HepG2 (cell line): Measurements from ENCODE around the gene SELENOV. TPM values are rescaled to one million over a fixed set of nuclear protein-coding genes. Genes with fewer than 3 reads are reported as not detected.

Source experiments
- ERF ChIP-seq: IDR thresholded peaks from 2 replicates; pipeline ENCODE4 v1.6.1; 2018; ENCODE audit warnings: missing biosample characterization, missing genetic modification reagents
- HCFC1 ChIP-seq: fragments of 150-350 bp; IDR thresholded peaks from 2 replicates; pipeline ENCODE4 v1.6.1; 2014; ENCODE audit warnings: low read depth, low read length
- ISL2 ChIP-seq: sonication (generic); formaldehyde crosslinking; IDR thresholded peaks from 2 replicates; pipeline ENCODE4 v1.5.0; 2020; ENCODE audit warnings: missing genetic modification reagents
- STAG1 ChIP-seq: sonication (generic); formaldehyde crosslinking; IDR thresholded peaks from 2 replicates; pipeline ENCODE4 v1.4.0; 2020; ENCODE audit warnings: missing genetic modification reagents
- ZC3H13 ChIP-seq: sonication (generic); formaldehyde crosslinking; IDR thresholded peaks from 2 replicates; pipeline ENCODE4 v1.8.1; 2023; ENCODE audit warnings: mild to moderate bottlenecking, missing genetic modification reagents, moderate library complexity
- ZNF124 ChIP-seq: sonication (generic); formaldehyde crosslinking; IDR thresholded peaks from 2 replicates; pipeline ENCODE4 v1.4.0; 2020; ENCODE audit warnings: missing genetic modification reagents
- ZNF17 ChIP-seq: sonication (generic); formaldehyde crosslinking; IDR thresholded peaks from 2 replicates; pipeline ENCODE4 v1.5.0; 2020; ENCODE audit warnings: mild to moderate bottlenecking, missing genetic modification reagents
- ZNF234 ChIP-seq: sonication (generic); formaldehyde crosslinking; conservative IDR thresholded peaks from 2 replicates; pipeline ENCODE4 v1.5.1; 2020; ENCODE audit warnings: mild to moderate bottlenecking, missing genetic modification reagents
- polyA plus RNA-seq, 8 experiments: library from polyadenylated mRNA; depleted of rRNA in 3 of 8; stranded (reverse) in 7 of 8; unstranded in 1 of 8; fragments of >200 nt; fragmentation: Illumina TruSeq in 4 of 8; extraction: Trizol in 4 of 8; gene quantifications; 2 replicates each; pipeline versions ENCODE4 v1.2.1 to v1.2.3, GENCODE V29; 2011 to 2016; ENCODE audit warnings: low read depth in 4 of 8, missing spikeins in 1 of 8, mixed read lengths in 1 of 8; ENCODE audit not compliant: insufficient read depth in 1 of 8
- total RNA-seq, 5 experiments: library from RNA; depleted of rRNA; stranded (reverse); fragments of >200 nt; fragmentation: Illumina TruSeq; extraction: Trizol; gene quantifications; 2 replicates each; pipeline ENCODE4 v1.2.3, GENCODE V29; 2016; ENCODE audit warnings: low read depth in 1 of 5
- TF ChIP-seq, protein P1 (sequence below), 2 experiments: sonication (generic) in 1 of 2; formaldehyde crosslinking in 1 of 2; IDR thresholded peaks; 2 replicates each; pipeline versions ENCODE4 v1.5.1 to v1.6.1; 2011 to 2020; ENCODE audit warnings: borderline replicate concordance in 1 of 2, low read depth in 1 of 2, low read length in 1 of 2, mild to moderate bottlenecking in 1 of 2, missing genetic modification reagents in 1 of 2, moderate library complexity in 1 of 2
- TF ChIP-seq, protein P2 (sequence below): IDR thresholded peaks from 2 replicates; pipeline ENCODE4 v1.6.1; 2016; ENCODE audit warnings: mild to moderate bottlenecking, missing biosample characterization, missing genetic modification reagents
- TF ChIP-seq, protein P3 (sequence below): sonication (generic); formaldehyde crosslinking; IDR thresholded peaks from 2 replicates; pipeline ENCODE4 v1.5.0; 2020; ENCODE audit warnings: mild to moderate bottlenecking, missing genetic modification reagents
- TF ChIP-seq, protein P4 (sequence below): sonication (generic); formaldehyde crosslinking; IDR thresholded peaks from 2 replicates; pipeline ENCODE4 v1.4.0; 2020; ENCODE audit warnings: missing genetic modification reagents; ENCODE audit errors: not compliant biosample characterization
- TF ChIP-seq, protein P5 (sequence below): sonication (generic); formaldehyde crosslinking; IDR thresholded peaks from 2 replicates; pipeline ENCODE4 v1.9.0; 2021; ENCODE audit warnings: missing genetic modification reagents, borderline replicate concordance

SELENOV gene
- total and polyA plus RNA-seq, 2 of the 13 experiments (the other 11 are each of a cell fraction or from before 2014, with no cell fraction given), result not detected

DNA sequence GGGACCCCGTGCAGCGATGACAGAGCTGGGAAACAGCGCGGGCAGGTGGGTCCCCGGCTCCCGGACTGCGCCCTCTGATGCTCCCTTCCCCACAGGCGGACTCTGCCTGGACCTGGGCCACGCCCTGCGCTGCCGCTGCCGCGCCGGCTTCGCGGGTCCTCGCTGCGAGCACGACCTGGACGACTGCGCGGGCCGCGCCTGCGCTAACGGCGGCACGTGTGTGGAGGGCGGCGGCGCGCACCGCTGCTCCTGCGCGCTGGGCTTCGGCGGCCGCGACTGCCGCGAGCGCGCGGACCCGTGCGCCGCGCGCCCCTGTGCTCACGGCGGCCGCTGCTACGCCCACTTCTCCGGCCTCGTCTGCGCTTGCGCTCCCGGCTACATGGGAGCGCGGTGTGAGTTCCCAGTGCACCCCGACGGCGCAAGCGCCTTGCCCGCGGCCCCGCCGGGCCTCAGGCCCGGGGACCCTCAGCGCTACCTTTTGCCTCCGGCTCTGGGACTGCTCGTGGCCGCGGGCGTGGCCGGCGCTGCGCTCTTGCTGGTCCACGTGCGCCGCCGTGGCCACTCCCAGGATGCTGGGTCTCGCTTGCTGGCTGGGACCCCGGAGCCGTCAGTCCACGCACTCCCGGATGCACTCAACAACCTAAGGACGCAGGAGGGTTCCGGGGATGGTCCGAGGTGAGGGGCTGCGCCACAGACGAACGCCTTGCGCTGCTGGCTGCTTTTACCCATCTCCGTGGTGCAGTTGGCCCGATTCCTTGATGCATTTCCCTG lies 7.8 kb upstream of the SELENOV start (continued):
- TF ChIP-seq, protein P1, sequence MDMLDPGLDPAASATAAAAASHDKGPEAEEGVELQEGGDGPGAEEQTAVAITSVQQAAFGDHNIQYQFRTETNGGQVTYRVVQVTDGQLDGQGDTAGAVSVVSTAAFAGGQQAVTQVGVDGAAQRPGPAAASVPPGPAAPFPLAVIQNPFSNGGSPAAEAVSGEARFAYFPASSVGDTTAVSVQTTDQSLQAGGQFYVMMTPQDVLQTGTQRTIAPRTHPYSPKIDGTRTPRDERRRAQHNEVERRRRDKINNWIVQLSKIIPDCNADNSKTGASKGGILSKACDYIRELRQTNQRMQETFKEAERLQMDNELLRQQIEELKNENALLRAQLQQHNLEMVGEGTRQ (IDR thresholded peaks at IDR 0.05; ENCODE audit: low read depth, low read length), result 0 out of 2 replicates have a peak, but pooled peaks have one; percentile 14
- TF ChIP-seq, protein P1 (CRISPR knock-in tag; IDR thresholded peaks at IDR 0.05; ENCODE audit: borderline replicate concordance), result no peak
- TF ChIP-seq ERF (CRISPR knock-in tag) (peak; percentile 86), ISL2 (peak; percentile 66), ZC3H13 (CRISPR knock-in tag) (peak; percentile 92), ZNF124 (CRISPR knock-in tag) (no peak; the same call in 1 of the 2 replicates), STAG1 (CRISPR knock-in tag) (peak; percentile 5; the same call in 1 of the 2 replicates), HCFC1 (no peak), ZNF17 (CRISPR knock-in tag) (no peak), ZNF234 (CRISPR knock-in tag) (peak; percentile 89)
- TF ChIP-seq, protein P2, sequence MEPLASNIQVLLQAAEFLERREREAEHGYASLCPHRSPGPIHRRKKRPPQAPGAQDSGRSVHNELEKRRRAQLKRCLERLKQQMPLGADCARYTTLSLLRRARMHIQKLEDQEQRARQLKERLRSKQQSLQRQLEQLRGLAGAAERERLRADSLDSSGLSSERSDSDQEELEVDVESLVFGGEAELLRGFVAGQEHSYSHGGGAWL (CRISPR knock-in tag), result peak; percentile 98
- TF ChIP-seq, protein P3, sequence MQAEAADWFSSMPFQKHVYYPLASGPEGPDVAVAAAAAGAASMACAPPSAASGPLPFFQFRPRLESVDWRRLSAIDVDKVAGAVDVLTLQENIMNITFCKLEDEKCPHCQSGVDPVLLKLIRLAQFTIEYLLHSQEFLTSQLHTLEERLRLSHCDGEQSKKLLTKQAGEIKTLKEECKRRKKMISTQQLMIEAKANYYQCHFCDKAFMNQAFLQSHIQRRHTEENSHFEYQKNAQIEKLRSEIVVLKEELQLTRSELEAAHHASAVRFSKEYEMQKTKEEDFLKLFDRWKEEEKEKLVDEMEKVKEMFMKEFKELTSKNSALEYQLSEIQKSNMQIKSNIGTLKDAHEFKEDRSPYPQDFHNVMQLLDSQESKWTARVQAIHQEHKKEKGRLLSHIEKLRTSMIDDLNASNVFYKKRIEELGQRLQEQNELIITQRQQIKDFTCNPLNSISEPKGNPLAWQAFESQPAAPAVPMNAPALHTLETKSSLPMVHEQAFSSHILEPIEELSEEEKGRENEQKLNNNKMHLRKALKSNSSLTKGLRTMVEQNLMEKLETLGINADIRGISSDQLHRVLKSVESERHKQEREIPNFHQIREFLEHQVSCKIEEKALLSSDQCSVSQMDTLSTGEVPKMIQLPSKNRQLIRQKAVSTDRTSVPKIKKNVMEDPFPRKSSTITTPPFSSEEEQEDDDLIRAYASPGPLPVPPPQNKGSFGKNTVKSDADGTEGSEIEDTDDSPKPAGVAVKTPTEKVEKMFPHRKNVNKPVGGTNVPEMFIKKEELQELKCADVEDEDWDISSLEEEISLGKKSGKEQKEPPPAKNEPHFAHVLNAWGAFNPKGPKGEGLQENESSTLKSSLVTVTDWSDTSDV (CRISPR knock-in tag), result peak; percentile 76; the same call in 1 of the 2 replicates
- TF ChIP-seq, protein P4, sequence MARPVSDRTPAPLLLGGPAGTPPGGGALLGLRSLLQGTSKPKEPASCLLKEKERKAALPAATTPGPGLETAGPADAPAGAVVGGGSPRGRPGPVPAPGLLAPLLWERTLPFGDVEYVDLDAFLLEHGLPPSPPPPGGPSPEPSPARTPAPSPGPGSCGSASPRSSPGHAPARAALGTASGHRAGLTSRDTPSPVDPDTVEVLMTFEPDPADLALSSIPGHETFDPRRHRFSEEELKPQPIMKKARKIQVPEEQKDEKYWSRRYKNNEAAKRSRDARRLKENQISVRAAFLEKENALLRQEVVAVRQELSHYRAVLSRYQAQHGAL (CRISPR knock-in tag), result peak; percentile 72
- TF ChIP-seq, protein P5, sequence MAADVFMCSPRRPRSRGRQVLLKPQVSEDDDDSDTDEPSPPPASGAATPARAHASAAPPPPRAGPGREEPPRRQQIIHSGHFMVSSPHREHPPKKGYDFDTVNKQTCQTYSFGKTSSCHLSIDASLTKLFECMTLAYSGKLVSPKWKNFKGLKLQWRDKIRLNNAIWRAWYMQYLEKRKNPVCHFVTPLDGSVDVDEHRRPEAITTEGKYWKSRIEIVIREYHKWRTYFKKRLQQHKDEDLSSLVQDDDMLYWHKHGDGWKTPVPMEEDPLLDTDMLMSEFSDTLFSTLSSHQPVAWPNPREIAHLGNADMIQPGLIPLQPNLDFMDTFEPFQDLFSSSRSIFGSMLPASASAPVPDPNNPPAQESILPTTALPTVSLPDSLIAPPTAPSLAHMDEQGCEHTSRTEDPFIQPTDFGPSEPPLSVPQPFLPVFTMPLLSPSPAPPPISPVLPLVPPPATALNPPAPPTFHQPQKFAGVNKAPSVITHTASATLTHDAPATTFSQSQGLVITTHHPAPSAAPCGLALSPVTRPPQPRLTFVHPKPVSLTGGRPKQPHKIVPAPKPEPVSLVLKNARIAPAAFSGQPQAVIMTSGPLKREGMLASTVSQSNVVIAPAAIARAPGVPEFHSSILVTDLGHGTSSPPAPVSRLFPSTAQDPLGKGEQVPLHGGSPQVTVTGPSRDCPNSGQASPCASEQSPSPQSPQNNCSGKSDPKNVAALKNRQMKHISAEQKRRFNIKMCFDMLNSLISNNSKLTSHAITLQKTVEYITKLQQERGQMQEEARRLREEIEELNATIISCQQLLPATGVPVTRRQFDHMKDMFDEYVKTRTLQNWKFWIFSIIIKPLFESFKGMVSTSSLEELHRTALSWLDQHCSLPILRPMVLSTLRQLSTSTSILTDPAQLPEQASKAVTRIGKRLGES (CRISPR knock-in tag), result peak; percentile 71; the same call in 1 of the 2 replicates
